Prostate gland (tissue), 2 donors: ENCODE measurements around the gene SLC34A2.

Source experiments
- CTCF ChIP-seq, 4 experiments: fragments of 200-600 bp in 2 of 4; fragments of 450-650 bp in 2 of 4; sonication (generic) in 2 of 4; IDR thresholded peaks; 1 replicate in 3 of 4; 2 replicates in 1 of 4; pipeline ENCODE4 v1.5.1; 2016 to 2019; ENCODE audit warnings: antibody characterized with exemption in 4 of 4, mild to moderate bottlenecking in 2 of 4, moderate library complexity in 2 of 4
- POLR2A ChIP-seq: fragments of 450-650 bp; IDR thresholded peaks from one replicate; pipeline ENCODE4 v1.6.1; 2016; ENCODE audit warnings: antibody characterized with exemption, mild to moderate bottlenecking
- POLR2AphosphoS5 ChIP-seq: sonication (generic); formaldehyde crosslinking; IDR thresholded peaks from one replicate; pipeline ENCODE4 v1.6.1; 2017; ENCODE audit warnings: antibody characterized with exemption

GRCh38 chr4:25676221-25676620 lies 20.6 kb downstream of the SLC34A2 start:
- no peak for TF ChIP-seq CTCF (IDR thresholded peaks at IDR 0.05)
- TF ChIP-seq POLR2A: no peak
- TF ChIP-seq POLR2AphosphoS5: no peak
